ENCODE measurements around the gene KIF1A.

KIF1A gene

GRCh38 chr2:240819858-240820606 lies at the start of gene KIF1A:
Gene KIF1A (minus strand): TSS chr2:240820219. CDS start chr2:240797752, 22,467 bp downstream.
- peak within 1 kb of the TSS in 2 of 7 experiments; percentile 15 to 16 for H3K4me3 ChIP-seq
- H3K27ac ChIP-seq: no peak within 1 kb of the TSS

- H3K4me3 ChIP-seq: no peak overlapping the region
- H3K27ac ChIP-seq: no peak overlapping the region
Observed at GRCh38 chr2:240869109-240869955, 49.3 kb upstream of the KIF1A start.

- Histone ChIP-seq H3K27ac (no peak within 1 kb of the TSS), H3K4me3 (no peak within 1 kb of the TSS)
Observed at GRCh38 chr2:240868286-240869108, 48.5 kb upstream of the KIF1A start, which contains the start of gene AGXT. Gene AGXT (plus strand): TSS chr2:240868824. CDS start chr2:240868866, 42 bp downstream.

GRCh38 chr2:240865391-240865790 lies 45.4 kb upstream of the KIF1A start:
- no peak overlapping the region for H3K27ac ChIP-seq
- H3K4me3 ChIP-seq: no peak overlapping the region

- Histone ChIP-seq H3K27ac (no peak overlapping the region), H3K4me3 (no peak overlapping the region)
Observed at GRCh38 chr2:240864475-240864874, 44.5 kb upstream of the KIF1A start.

GRCh38 chr2:240861547-240861946 lies 41.5 kb upstream of the KIF1A start:
- Histone ChIP-seq H3K4me3 (no peak overlapping the region), H3K27ac (no peak overlapping the region)

- H3K27ac ChIP-seq: no peak overlapping the region
- H3K4me3 ChIP-seq: no peak overlapping the region
Observed at GRCh38 chr2:240858871-240859270, 38.9 kb upstream of the KIF1A start.

GRCh38 chr2:240858321-240858720 lies 38.3 kb upstream of the KIF1A start:
- Histone ChIP-seq H3K4me3 (no peak overlapping the region), H3K27ac (no peak overlapping the region)

- H3K4me3 ChIP-seq: no peak overlapping the region
Observed at GRCh38 chr2:240857039-240858008, 37.3 kb upstream of the KIF1A start.

GRCh38 chr2:240856151-240856980 lies 36.3 kb upstream of the KIF1A start:
- no peak overlapping the region for H3K4me3 ChIP-seq
- no peak overlapping the region for H3K27ac ChIP-seq

More at GRCh38 chr2:240857039-240858008, 37.3 kb upstream of the KIF1A start:
- no peak overlapping the region for H3K27ac ChIP-seq

GRCh38 chr2:240855670-240856069 lies 35.7 kb upstream of the KIF1A start:
- Histone ChIP-seq H3K27ac (no peak overlapping the region), H3K4me3 (no peak overlapping the region)

GRCh38 chr2:240852671-240853314 lies 32.8 kb upstream of the KIF1A start:
- Histone ChIP-seq H3K27ac (no peak overlapping the region), H3K4me3 (no peak overlapping the region)

- H3K27ac ChIP-seq: no peak overlapping the region
Observed at GRCh38 chr2:240851078-240851991, 31.3 kb upstream of the KIF1A start.

GRCh38 chr2:240850756-240851077 lies 30.7 kb upstream of the KIF1A start:
- Histone ChIP-seq H3K27ac (no peak overlapping the region), H3K4me3 (no peak overlapping the region)

More at GRCh38 chr2:240851078-240851991, 31.3 kb upstream of the KIF1A start:
- H3K4me3 ChIP-seq: no peak overlapping the region

- no peak overlapping the region for H3K4me3 ChIP-seq
- no peak overlapping the region for H3K27ac ChIP-seq
Observed at GRCh38 chr2:240850026-240850425, 30.0 kb upstream of the KIF1A start.

GRCh38 chr2:240848900-240849680 lies 29.1 kb upstream of the KIF1A start:
- Histone ChIP-seq H3K4me3 (no peak overlapping the region), H3K27ac (no peak overlapping the region)
